ENCODE results near the gene SMYD3.
A peak's percentile ranks its signal among the peaks of the same experiment; 100 is the strongest.
"Not testable (repeated sequence)": the region's sequence is repeated elsewhere in the genome, so short reads cannot be mapped to it uniquely, and the experiment has no call there.

SMYD3 gene

DNA sequence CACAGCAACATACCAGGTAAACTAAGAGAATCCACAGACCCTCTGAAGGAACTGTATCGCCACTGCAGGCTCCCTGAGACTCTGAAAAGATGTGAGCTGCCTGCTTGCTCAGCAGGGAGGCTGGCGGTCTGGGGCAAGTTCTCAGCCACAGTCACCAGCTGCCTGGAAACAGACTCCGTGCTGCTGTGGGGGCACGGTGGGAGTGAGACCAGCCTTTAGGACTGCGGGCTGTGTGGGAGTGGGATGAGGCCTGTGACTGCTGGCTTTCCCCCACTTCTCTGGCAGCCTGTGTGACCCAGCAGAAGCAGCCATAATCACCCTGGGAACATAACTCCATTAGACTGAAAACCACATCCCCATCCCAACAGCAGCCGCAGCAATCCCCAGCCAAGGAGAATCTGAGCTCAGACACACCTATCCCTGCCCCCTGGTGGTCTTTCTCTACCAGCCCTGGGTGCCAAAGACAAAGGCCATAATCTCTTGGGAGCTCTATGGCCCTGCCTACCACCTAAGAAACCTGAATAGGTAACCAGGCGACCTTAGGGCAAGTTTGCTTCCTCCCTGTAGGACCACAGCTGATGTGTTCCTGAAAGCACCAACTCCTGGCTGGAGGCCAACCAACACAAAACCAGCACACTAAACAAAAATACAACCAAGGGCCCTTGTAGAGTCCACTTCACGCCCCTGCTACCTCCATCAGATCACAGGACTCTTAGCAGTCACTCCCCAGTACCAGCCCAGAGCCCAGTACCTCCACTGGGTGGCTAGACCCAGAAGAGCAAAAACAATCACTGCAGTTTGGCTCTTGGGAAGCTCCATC is 151.5 kb downstream of the SMYD3 start:
- DNase-seq (ENCODE audit: low read depth in 2 of 2): no peak

- DNase-seq (ENCODE audit: low read depth in 2 of 2): no peak
Measured at GRCh38 chr1:246351721-246352120, 155.4 kb downstream of the SMYD3 start.

- no peak for DNase-seq (ENCODE audit: low read depth in 2 of 2)
Measured at GRCh38 chr1:246350745-246351144, 156.3 kb downstream of the SMYD3 start.

GRCh38 chr1:246343937-246344336 is 163.1 kb downstream of the SMYD3 start:
- DNase-seq (ENCODE audit: low read depth in 2 of 2): no peak

DNA sequence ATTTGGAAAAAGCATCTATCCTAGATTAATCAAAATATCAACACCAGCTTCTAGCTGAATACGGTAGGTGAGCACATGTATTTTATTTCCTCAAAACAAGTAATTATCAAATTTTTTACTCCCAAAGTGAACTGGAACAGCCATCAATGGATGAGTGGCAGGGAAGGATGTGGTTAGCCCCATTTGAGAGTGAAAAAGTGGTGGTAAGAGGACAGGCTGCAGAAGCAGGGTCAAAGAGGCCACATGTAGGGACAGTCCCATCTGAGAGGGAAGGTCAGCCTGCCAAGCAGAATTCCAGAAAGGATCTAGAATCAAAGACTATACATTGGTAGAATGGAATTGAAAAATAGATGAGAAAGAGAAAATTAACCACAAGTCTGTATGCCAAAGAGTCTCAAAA is 163.8 kb downstream of the SMYD3 start:
- no peak for DNase-seq (ENCODE audit: low read depth in 2 of 2)

- no peak for DNase-seq (ENCODE audit: low read depth in 2 of 2)
Measured at GRCh38 chr1:246338546-246338945, 168.5 kb downstream of the SMYD3 start.

- no peak for DNase-seq (ENCODE audit: low read depth in 2 of 2)
Measured at GRCh38 chr1:246338098-246338497, 169.0 kb downstream of the SMYD3 start.

DNA sequence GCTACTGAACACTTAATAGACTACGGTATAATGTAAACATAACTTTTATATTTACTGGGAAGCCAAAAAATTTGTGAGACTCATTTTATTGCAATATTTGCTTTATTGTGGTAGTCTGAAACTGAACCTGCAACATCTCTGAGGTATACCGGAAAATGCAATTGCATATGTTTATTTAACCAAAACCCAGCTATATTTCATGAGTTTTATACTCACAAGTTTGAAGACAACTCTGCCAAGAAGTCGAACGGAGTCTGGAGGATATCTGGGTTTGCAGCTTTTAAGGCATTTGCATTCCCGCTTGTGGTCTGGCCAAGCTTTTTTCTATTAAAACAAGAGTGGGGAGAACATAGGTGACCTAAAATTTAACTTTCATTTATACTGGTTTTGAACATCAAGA is 171.9 kb downstream of the SMYD3 start:
- DNase-seq (ENCODE audit: low read depth in 2 of 2): no peak

GRCh38 chr1:246333855-246334254 is 173.2 kb downstream of the SMYD3 start:
- DNase-seq (ENCODE audit: low read depth in 2 of 2): no peak

GRCh38 chr1:246332078-246332477 is 175.0 kb downstream of the SMYD3 start:
- DNase-seq (ENCODE audit: low read depth in 2 of 2): no peak

DNA sequence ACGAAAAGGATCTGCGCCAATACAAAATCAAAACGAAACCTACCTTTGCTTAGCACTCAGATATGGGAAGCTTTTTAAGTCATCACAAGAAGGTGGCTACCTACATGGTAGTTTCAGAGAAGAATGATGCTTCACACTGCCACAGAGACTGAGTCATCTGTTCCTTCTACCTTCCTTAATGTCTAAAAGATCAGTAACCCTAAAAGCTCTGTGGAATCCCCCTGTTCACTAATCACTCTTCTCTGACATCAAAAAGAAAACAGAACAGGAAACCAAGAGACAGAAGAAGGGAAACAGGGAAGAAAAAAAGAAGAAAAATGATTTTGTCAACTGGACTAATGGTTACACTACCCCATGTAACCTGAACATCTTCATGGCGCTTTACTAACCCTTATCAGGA is 177.2 kb downstream of the SMYD3 start:
- DNase-seq (ENCODE audit: low read depth in 2 of 2): peak in 1 of 2 donors; percentile 7

GRCh38 chr1:246329292-246329691 is 177.8 kb downstream of the SMYD3 start:
- not testable (repeated sequence) for DNase-seq (ENCODE audit: low read depth in 2 of 2)

DNA sequence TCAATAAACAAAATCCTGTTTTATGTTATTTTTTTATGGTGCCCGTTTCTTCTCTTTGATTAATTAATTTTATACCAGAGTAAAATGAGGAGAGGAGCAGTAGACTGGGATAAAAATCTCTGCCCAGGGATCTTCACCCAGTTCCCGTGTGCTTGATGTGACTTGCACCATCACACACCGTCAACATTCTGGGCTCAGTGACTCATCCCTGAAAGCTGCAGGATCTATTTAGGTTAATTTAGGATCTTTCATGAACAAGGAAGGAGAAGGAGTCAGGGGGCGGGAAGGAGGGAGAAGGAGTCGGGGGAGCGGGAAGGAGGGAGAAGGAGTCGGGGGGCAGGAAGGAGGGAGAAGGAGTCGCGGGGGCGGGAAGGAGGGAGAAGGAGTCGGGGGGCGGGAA is 182.4 kb downstream of the SMYD3 start:
- DNase-seq (ENCODE audit: low read depth in 2 of 2): no peak

DNA sequence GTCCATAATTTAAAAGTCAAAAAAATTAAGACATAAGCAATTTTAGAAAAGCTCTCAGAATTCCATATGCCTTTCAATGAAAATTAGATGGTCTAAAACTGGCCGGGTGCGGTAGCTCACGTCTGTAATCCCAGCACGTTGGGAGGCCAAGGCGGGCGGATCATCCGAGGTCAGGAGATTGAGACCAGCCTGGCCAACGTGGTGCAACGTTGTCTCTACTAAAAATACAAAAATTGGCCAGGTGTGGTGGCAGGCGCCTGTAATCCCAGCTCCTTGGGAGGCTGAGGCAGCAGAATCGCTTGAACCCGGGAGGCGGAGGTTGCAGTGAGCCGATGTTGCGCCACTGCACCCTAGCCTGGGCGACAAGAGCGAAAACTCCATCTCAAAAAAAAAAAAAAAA is 183.0 kb downstream of the SMYD3 start:
- DNase-seq (ENCODE audit: low read depth in 2 of 2): not testable (repeated sequence)

GRCh38 chr1:246320286-246320685 is 186.8 kb downstream of the SMYD3 start:
- DNase-seq (ENCODE audit: low read depth in 2 of 2): no peak

DNA sequence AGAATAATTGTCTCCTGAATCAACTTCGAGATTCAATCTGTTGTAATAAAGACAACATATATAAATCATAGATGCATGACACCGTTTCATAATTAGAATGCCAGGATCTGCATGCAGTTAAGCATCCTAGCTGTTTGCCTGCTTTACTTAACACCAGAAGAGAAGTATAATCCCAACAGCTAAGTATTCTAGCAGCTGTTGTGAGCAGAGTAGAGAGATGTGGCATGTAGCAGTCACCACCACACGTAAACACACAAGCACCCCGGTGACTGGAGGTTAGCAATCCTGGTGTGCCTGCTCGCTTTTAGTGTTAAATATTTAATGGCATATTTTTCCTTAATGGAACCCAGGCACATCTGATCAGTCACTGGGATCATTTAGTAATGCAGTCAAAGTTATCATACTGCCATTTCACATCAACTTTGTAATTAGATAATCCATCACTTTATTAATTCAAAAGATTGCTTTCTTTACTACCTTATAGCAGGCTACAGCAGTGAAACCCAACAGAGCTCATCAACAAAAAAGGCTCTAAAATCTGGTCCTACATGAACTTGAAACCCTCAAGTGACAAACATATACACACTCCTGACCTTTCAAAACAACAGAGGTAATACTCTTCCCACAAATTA is 187.9 kb downstream of the SMYD3 start:
- no peak for DNase-seq (ENCODE audit: low read depth in 2 of 2)

GRCh38 chr1:246318622-246319021 is 188.5 kb downstream of the SMYD3 start:
- no peak for DNase-seq (ENCODE audit: low read depth in 2 of 2)

DNA sequence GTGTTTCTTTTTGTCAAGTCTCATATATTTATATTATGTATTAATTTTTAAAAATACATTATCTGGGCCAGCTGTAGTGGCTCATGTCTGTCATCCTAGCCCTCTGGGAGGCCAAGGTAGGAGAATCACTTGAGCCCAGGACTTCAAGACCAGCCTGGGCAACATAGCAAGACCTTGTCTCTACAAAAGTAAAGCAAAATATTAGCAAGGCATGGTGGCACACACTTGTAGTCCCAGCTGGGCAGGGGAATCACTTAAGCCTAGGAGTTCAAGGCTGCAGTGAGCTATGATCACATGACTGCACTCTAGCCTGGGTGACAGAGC is 189.1 kb downstream of the SMYD3 start:
- DNase-seq (ENCODE audit: low read depth in 2 of 2): no peak

- no peak for DNase-seq (ENCODE audit: low read depth in 2 of 2)
Measured at GRCh38 chr1:246317332-246318035, 189.6 kb downstream of the SMYD3 start.

DNA sequence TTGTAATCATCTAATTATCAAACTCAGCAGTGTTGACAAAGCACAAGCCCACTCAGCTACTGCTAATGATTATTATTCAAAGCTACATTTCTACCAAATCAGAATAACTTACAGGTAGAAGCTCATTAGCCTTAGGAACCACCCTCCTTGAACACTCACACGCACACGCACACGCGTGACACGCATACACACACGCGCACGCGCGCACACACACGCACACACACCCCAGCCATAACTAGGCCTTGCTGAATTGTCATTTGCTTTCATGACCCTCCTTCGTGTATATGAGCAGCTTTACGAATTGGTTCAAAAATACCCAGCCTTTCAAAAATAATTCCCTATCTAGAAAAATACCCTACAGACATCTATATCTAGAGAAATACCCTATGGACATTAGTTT is 195.6 kb downstream of the SMYD3 start:
- no peak for DNase-seq (ENCODE audit: low read depth in 2 of 2)

- DNase-seq (ENCODE audit: low read depth in 2 of 2): no peak
Measured at GRCh38 chr1:246309247-246309884, 197.7 kb downstream of the SMYD3 start.

GRCh38 chr1:246308533-246309075 is 198.5 kb downstream of the SMYD3 start:
- no peak for DNase-seq (ENCODE audit: low read depth in 2 of 2)
